AG09319 (cell line): ENCODE measurements around the gene CCNA2.

Experiments
- DNase-seq: peaks from one replicate; pipeline ENCODE4 v3.0.0-alpha.2; 2010; ENCODE audit warnings: low read depth; ENCODE audit errors: extremely low read depth
- CTCF ChIP-seq: IDR thresholded peaks from 2 replicates; pipeline ENCODE4 v1.5.1; 2011; ENCODE audit warnings: low read depth, mild to moderate bottlenecking, inconsistent platforms, low read length, moderate library complexity

CCNA2 gene

GRCh38 chr4:121794505-121795188 is 29.0 kb downstream of the CCNA2 start:
- DNase-seq = no peak
- no peak for TF ChIP-seq CTCF

GRCh38 chr4:121792966-121793365 is 30.7 kb downstream of the CCNA2 start:
- TF ChIP-seq CTCF = no peak
- no peak for DNase-seq

GRCh38 chr4:121791481-121791880 is 32.2 kb downstream of the CCNA2 start:
- no peak for DNase-seq
- TF ChIP-seq CTCF = no peak

- TF ChIP-seq CTCF = no peak
- DNase-seq = no peak
These were observed 32.7 kb downstream of the CCNA2 start for GRCh38 chr4:121790976-121791375.

- no peak for DNase-seq
- no peak for TF ChIP-seq CTCF
These were observed 33.5 kb downstream of the CCNA2 start for GRCh38 chr4:121789960-121790829.

GRCh38 chr4:121789455-121789854 is 34.2 kb downstream of the CCNA2 start:
- no peak for DNase-seq
- no peak for TF ChIP-seq CTCF

- DNase-seq = no peak
- TF ChIP-seq CTCF = no peak
These were observed 34.8 kb downstream of the CCNA2 start for GRCh38 chr4:121788896-121789295.
